Erythroblast (primary cell): Measurements from ENCODE around the gene THYN1.
"Not testable (repeated sequence)": the region's sequence is repeated elsewhere in the genome, so short reads cannot be mapped to it uniquely, and the experiment has no call there.

Experiments used
- DNase-seq, 2 experiments: peaks; one replicate each; lab custom pipeline; 2025; lab: John Stamatoyannopoulos, UW
- GATA1 ChIP-seq: IDR thresholded peaks from 2 replicates; pipeline ENCODE4 v1.6.1; 2011; ENCODE audit warnings: low read depth, mild to moderate bottlenecking, control low read depth, low read length, moderate library complexity
- POLR2A ChIP-seq: IDR thresholded peaks from 2 replicates; pipeline ENCODE4 v1.6.1; 2011; ENCODE audit warnings: mild to moderate bottlenecking, low read length

The THYN1 gene

DNA sequence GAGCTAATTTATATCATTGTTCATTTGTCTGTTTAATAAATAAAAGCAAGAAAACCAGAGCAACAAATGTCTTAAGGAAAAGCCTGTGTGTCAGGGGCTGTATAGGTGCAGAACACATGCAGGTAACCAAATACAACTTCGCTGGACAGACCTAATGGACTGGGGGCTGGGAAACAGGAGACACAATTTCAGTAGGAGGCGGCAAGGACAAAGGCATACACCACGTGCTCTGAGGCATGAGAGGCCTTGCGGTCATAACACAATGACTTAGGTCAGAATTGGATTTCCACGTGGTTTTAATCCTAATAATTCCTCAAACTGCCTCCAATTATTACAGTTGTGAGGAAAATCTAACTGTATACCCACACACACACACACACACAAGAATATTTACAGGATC, 14.3 kb upstream of the THYN1 start:
- DNase-seq, result no peak
- TF ChIP-seq POLR2A (no peak), GATA1 (no peak)

DNA sequence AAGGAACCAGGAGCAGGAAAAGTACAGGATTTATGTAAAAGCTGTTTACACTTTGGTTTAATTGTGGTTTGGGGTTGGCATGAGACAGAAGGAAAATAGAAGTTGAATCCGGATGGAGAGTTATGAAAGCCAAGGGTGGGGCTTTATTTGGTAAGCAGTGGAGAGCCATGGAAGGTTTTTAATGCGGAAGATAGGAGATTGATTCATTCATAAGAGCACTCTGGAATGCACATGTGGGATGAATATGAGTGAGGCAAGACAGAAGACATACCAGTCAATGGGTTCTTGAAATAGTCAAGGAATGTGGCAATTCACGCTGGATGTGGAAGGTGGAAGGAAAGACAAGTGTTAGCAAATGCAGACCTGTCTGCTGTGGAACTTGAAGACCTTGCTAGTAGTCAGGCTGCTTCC, 13.7 kb upstream of the THYN1 start:
- TF ChIP-seq POLR2A (no peak), GATA1 (no peak)
- DNase-seq, result no peak

DNA sequence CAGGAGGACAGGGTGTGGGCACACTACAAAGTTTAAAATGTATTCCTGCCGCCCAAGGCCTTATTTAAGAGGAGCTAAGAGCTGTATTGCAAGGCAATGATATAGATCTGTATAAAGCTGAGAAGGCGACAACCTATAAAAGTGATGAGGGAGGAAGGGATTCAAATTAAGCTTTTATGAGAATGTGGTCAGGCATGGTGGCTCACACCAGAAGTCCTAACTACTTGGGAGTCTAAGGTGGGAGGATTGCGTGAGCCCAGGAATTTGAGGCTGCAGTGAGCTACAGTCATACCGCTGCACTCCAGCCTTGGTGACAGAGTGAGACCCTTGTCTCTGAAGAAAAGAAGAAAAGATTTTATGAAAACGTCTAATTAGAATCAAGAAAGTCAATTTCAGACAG, 13.3 kb upstream of the THYN1 start:
- no peak for DNase-seq
- TF ChIP-seq POLR2A (no peak), GATA1 (no peak)

DNA sequence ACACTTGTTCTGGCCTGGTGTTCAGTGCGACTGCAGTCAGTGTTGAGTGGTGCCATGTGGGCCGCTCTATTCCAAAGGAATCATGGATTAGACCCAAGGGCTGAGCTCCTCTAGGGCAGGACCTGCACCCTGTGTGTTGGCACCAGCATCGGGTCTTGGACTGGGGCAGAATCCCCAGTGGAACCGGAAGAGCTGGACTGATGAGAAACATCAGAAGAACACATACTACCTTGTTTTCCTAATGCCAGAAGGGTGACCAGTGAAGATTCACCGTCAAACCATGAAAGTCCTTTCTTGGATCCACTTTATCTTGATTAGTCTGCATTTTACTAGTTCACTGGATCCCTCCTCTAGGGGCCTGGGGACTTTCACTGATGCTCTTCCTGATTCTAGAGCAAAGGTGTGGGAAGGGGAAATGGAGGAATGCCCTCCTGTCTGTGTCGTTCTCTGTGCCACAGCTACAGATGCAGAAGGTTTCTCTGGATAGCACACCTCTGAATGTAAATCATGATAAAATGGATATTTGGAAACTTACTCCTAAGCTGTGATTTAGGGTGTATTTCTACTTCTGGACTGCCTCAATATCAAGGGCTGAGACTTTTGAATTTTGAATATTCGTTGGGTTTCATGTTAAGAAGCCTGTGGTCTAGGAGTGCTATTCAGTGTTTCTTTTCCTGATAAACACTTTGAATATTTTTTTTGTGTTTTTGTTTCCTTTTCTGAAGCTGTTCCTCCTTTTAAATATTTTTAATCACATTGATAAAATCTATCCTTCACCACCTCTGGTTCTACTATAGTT, 12.0 kb upstream of the THYN1 start:
- no peak for TF ChIP-seq GATA1
- DNase-seq, result no peak

DNA sequence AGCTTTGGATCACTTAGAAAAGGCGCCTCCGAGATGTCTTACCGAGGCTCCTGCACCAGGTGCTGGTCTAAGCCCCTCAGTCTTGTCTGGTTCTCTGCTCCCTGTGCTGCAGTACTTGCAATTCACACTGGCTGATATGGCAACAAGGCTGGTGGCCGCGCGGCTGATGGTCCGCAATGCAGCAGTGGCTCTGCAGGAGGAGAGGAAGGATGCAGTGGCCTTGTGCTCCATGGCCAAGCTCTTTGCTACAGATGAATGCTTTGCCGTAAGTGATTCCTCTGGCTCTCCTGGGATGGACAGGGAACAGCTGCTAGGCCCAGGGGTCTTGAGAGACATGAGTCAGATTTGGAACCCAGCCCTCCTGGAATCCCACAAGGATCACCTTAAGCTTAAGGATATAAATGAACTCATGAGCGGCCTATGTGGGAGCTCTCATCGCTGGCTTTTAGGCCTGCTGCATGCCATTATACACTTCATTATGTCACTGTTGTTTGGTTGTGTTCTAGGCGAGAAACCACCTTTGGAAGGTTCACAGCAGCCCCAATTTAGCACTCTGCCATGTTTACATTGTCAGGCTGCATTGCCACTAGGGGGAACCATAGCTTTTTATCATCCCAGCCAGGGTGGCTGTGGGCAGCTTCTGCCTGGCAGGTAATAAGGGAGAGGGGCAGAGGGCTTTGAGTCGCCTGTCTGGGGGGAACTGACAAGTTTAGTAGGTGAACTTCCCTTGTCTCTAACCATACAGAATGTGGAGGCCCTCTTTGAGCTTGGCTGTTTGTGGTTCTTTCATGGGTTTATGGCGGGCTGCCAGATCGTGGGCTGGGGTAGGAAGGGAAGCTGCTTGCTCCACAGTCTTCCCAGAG, 8.7 kb upstream of the THYN1 start:
- TF ChIP-seq POLR2A (no peak), GATA1 (no peak)
- peak; percentile 11 to 37 for DNase-seq

DNA sequence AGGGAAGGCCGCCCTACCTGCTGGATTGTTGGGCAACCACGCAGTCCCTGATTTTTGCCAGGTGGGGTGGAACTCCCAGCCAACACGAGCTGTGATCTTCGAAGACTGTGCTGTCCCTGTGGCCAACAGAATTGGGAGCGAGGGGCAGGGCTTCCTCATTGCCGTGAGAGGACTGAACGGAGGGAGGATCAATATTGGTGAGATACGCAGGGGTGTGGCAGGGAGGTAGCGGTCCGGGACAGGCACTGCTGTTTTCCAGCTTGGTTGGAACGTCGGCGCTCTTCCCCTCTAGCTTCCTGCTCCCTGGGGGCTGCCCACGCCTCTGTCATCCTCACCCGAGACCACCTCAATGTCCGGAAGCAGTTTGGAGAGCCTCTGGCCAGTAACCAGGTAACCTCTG, 7.8 kb upstream of the THYN1 start:
- DNase-seq, result no peak
- TF ChIP-seq GATA1, result no peak
- TF ChIP-seq POLR2A, result no peak

DNA sequence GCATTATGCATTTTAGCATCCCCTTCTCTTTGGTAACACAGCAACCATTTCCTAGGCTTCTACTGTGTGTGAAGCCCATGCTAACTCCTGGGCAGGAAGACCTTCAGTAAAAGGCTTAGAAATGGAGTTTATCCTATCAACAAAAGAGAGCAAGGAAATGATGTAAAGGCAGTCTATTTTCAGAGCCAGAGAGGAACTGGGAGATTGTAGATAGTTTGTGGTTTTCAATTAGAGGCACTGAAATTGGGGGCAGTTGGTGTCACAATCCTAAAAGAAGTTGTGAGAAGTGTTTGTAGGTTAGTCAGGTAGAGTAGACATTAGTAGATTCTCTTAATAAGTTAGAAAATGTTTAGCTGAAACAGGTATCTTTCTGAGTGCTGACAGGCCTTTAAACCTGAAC, 7.4 kb upstream of the THYN1 start:
- TF ChIP-seq GATA1, result no peak
- no peak for TF ChIP-seq POLR2A
- DNase-seq, result no peak

DNA sequence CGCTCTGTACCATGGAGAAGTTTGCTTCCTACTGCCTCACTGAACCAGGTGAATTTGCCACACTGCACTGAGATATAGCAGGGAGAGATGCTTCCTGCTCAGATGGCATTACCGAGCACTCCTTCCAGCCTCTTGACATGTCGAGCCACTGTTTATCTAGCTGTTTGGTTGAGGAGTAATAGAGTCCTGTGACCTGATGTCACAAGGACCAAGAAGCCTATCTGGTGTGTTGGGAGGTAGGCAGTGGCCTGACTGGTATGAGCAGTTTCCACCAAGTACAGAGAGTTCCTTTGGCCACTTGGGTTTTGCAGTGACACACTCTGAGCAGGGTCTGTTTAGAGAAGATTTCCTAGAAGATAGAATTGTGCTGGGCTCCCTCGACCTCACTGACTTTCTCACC, 5.4 kb upstream of the THYN1 start:
- no peak for DNase-seq
- no peak for TF ChIP-seq GATA1
- TF ChIP-seq POLR2A, result no peak

DNA sequence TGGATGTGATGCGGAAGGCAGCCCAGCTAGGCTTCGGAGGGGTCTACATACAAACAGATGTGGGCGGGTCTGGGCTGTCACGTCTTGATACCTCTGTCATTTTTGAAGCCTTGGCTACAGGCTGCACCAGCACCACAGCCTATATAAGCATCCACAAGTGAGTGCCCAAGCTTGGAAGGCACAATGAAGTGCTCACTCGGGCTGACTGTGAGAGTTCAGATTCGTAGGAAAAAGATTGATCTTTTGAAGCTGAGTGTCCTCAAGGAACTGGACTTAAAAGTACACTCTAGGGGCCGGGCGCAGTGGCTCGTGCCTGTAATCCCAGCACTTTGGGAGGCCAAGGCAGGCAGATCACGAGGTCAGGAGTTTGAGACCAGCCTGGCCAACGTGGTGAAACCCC, 3.9 kb upstream of the THYN1 start:
- DNase-seq, result no peak
- no peak for TF ChIP-seq POLR2A
- TF ChIP-seq GATA1, result no peak

DNA sequence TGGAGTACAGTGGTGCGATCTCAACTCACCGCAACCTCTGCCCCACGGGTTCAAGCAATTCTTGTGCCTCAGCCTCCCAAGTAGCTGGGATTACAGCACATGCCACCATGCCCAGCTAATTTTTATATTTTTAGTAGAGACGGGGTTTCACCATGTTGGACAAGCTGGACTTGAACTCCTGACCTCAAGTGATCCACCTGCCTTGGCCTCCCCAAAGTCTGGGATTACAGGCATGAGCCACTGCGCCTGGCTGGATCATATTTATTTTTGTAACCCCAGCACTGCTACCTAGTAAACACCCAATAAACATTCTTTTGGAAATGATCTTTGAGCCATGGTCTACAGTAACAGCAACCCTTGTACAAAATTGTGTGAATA, 2.0 kb upstream of the THYN1 start:
- DNase-seq, result not testable (repeated sequence)

DNA sequence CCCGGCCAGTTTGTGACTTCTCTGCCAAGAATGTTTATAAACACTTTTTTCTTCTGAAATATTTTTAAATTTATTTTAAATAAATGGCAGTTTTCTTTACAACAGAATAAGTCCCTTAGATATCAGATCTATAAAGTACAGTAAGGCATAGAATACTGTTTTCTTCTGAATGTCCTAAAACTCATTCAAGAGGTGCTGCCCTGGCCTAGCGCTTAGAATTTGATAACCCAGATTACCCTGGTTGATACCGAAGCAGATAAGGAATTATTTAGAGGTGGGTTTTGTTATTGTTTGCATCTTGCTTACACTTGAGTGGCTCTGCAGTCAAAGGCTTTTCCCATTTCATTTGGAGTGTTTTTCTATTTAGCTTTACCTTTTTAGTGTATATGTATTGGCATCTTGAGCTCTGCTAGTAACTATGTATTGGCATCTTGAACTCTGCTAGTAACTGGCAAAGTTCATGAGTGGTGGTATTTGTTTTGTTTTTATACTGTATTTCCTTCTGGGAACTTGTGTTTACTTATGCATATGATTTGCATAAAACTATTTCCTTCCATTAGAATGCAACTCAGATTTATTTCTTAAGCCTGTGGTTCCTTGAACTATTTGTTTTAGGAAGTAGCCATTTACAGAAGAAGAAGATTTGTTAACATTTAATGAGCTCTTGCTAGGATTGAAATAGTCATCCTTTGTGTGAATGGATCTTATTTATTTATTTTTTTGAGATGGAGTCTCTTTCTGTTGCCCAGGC, 1.5 kb upstream of the THYN1 start:
- peak in 1 of 2 experiments; percentile 25 for DNase-seq
- TF ChIP-seq GATA1 (no peak), POLR2A (no peak)

DNA sequence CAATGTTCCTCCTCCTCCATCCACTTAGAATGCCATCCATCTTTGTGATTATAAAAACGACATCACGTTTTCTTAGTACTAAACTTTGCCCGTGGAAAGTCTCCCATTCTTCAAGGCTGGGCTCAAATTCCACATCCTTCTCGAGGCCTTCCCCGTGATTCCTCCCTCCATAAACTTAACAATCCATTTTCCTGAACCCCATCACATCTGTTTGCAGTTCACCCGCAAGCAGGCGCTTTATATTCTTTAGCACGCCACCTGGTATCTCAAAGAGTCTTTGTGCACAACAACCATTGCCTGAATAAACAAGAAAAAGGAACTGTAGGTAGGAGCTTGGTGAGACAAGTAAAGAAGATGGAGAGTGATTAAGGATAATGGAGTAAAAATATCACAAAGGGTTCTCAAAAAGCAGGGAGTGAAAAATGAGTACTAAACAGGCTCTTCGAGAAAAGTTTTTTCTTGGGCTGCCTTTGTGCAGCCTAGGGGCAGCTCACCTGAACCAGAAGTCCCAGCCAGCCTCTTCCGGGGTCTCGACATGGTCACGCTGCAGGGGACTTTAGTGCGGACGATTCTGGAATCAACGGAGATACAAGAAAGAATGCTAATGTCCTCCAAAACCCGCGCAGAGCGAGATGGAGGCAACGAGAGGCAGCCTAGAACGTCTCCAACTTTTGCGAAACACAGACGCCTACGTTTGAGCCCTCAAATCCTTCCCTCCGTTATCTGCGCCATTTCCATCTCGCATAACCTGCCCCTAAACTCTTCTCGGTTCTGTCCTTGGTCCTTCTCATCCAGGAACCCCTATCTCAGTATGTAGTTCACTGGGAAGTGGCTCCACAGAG, 585 bp downstream of the THYN1 start:
- peak in 1 of 2 experiments; percentile 75 for DNase-seq

DNA sequence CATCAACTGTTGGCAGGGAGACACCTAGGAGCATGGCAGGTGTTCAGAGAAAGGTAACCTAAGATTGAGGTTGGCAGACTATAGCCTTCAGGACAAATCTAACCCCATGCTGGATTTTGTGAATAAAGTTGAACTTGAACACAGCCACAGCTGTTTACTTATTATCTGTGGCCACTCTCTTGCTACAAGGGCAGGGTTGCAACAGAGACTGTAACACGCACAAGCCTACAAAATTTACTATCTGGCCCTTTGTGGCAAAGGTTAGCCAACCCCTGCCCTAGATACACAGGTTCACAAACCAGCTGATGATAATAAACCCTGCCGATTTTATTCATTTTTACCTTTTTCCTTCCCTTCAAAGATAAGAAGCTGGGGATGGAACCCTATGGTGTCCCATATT, 2.5 kb downstream of the THYN1 start:
- TF ChIP-seq GATA1 (no peak), POLR2A (no peak)
- DNase-seq, result no peak

More for the DNA sequence above, 585 bp downstream of the THYN1 start:
- no peak for TF ChIP-seq GATA1
- no peak for TF ChIP-seq POLR2A
